Measurements from ENCODE around the gene EOLA1.

DNA sequence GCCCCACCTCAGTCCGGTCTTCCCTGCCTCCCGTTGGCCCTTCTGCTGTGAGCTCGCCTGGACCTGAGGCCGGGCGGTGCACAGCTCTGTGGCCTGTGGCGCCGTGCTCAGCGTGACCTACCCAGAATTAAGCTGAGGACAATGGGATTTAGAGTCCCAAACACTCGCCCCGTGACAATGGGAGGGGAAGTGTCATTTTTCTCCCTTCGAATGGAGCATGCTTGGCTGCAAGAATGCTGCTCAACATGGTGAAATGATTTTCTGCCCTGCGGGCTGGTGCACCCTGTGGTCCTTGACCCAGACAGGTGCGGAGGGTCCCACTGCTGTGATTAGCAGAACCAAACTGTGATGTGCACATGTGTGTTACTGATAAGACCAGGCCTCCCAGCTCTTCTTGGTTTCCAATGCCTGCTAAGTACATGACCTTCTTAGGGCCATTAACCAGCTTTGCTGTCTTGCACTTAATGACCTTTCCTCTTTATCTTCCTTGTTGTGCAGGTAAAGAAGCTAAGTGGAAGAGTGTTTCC is 772 bp downstream of the EOLA1 start:
- no peak for TF ChIP-seq POLR2A (IDR thresholded peaks at IDR 0.05)
- TF ChIP-seq, protein P1, sequence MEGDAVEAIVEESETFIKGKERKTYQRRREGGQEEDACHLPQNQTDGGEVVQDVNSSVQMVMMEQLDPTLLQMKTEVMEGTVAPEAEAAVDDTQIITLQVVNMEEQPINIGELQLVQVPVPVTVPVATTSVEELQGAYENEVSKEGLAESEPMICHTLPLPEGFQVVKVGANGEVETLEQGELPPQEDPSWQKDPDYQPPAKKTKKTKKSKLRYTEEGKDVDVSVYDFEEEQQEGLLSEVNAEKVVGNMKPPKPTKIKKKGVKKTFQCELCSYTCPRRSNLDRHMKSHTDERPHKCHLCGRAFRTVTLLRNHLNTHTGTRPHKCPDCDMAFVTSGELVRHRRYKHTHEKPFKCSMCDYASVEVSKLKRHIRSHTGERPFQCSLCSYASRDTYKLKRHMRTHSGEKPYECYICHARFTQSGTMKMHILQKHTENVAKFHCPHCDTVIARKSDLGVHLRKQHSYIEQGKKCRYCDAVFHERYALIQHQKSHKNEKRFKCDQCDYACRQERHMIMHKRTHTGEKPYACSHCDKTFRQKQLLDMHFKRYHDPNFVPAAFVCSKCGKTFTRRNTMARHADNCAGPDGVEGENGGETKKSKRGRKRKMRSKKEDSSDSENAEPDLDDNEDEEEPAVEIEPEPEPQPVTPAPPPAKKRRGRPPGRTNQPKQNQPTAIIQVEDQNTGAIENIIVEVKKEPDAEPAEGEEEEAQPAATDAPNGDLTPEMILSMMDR (IDR thresholded peaks at IDR 0.05) = no peak
